SJSA1 (cell line): ENCODE data around the gene GLUD1. TPM values are rescaled to one million over a fixed set of nuclear protein-coding genes. Genes with fewer than 3 reads are reported as not detected.
"Not testable (repeated sequence)": the region's sequence is repeated elsewhere in the genome, so short reads cannot be mapped to it uniquely, and the experiment has no call there.

Experiments
- DNase-seq, 2 experiments: peaks; one replicate each; pipeline ENCODE4 v3.0.0-alpha.2; 2015 to 2020; ENCODE audit warnings: low spot score in 2 of 2, low read depth in 1 of 2
- H3K27ac ChIP-seq: fragments of 250-450 bp; sonication (Bioruptor Pico); 2 replicates; pipeline ENCODE4 v1.5.1; 2020; ENCODE audit warnings: mild to moderate bottlenecking, moderate library complexity
- H3K27me3 ChIP-seq: fragments of 250-450 bp; sonication (Bioruptor Pico); replicated peaks from 2 replicates; pipeline ENCODE4 v1.5.1; 2020; ENCODE audit warnings: mild to moderate bottlenecking, moderate library complexity
- H3K36me3 ChIP-seq: fragments of 250-450 bp; sonication (Bioruptor Pico); 2 replicates; pipeline ENCODE4 v1.5.1; 2020; ENCODE audit warnings: mild to moderate bottlenecking
- H3K4me1 ChIP-seq: fragments of 250-450 bp; sonication (Bioruptor Pico); replicated peaks from 2 replicates; pipeline ENCODE4 v1.6.1; 2021; ENCODE audit warnings: mild to moderate bottlenecking
- H3K4me3 ChIP-seq: fragments of 250-450 bp; sonication (Bioruptor Pico); 2 replicates; pipeline ENCODE4 v1.5.1; 2020; ENCODE audit warnings: mild to moderate bottlenecking
- H3K9me3 ChIP-seq: fragments of 250-450 bp; sonication (Bioruptor Pico); replicated peaks from 2 replicates; pipeline ENCODE4 v1.5.1; 2020; ENCODE audit warnings: mild to moderate bottlenecking
- total RNA-seq: library from RNA; depleted of rRNA; stranded (reverse); fragments of >200 nt; shearing (Covaris generic); gene quantifications from 2 replicates; pipeline ENCODE4 v1.2.3, GENCODE V29; 2014

Gene GLUD1
- total RNA-seq, 1 experiment from 2014 or later: 176 TPM

- no peak overlapping the region for H3K4me3 ChIP-seq
- no peaks in the 10 kb centered on the region for H3K27me3 ChIP-seq
- H3K27ac ChIP-seq: no peak overlapping the region
- H3K9me3 ChIP-seq: no peaks in the 10 kb centered on the region
- no peaks in the 10 kb centered on the region for H3K4me1 ChIP-seq
- peaks cover 75% of the 10 kb centered on the region for H3K36me3 ChIP-seq
- no peak for DNase-seq
These were observed 41.5 kb downstream of the GLUD1 start for GRCh38 chr10:87053111-87053510.

DNA sequence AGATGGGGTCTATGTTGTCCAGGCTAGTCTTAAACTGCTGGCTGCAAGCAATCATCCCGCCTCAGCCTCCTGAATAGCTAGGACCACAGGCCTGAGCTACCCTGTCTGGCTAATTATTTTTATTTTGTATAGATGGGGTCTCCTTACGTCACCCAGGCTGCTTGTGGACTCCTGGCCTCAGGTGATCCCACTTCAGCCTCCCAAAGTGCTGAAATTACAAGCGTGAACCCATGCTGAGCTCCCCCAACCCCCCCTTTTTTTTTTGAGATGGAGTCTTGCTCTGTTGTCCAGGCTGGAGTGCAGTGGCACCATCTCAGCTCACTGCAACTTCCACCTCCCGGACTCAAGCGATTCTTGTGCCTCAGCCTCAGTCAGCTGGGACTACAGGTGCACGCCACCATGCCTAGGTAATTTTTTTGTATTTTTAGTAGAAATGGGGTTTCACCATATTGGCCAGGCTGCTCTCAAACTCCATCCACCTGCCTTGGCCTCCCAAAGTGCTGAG lies 49.2 kb downstream of the GLUD1 start:
- H3K27ac ChIP-seq: no peak overlapping the region
- no peak for DNase-seq
- no peak overlapping the region for H3K4me3 ChIP-seq
- H3K27me3 ChIP-seq: no peaks in the 10 kb centered on the region
- no peaks in the 10 kb centered on the region for H3K4me1 ChIP-seq
- H3K9me3 ChIP-seq: no peaks in the 10 kb centered on the region
- H3K36me3 ChIP-seq: peaks cover 27% of the 10 kb centered on the region

GRCh38 chr10:87043579-87043978 lies 51.1 kb downstream of the GLUD1 start:
- not testable (repeated sequence) for H3K4me3 ChIP-seq, H3K9me3 ChIP-seq, DNase-seq, H3K27ac ChIP-seq, H3K4me1 ChIP-seq, H3K27me3 ChIP-seq
- H3K36me3 ChIP-seq: peaks cover 12% of the 10 kb centered on the region

GRCh38 chr10:87038786-87039185 lies 55.9 kb downstream of the GLUD1 start:
- Histone ChIP-seq H3K36me3 (no peaks in the 10 kb centered on the region), H3K9me3 (no peaks in the 10 kb centered on the region), H3K4me1 (no peaks in the 10 kb centered on the region), H3K27ac (no peak overlapping the region), H3K4me3 (no peak overlapping the region), H3K27me3 (0 out of 2 replicates have a peak, but pooled peaks cover 2% of the 10 kb centered on the region)
- no peak for DNase-seq

- 0 out of 2 replicates have a peak, but pooled peaks cover 2% of the 10 kb centered on the region for H3K27me3 ChIP-seq
- DNase-seq: no peak
These were observed 56.3 kb downstream of the GLUD1 start for GRCh38 chr10:87038286-87038717.

GRCh38 chr10:87036623-87037022 lies 58.0 kb downstream of the GLUD1 start:
- Histone ChIP-seq H3K4me1 (no peaks in the 10 kb centered on the region), H3K36me3 (no peaks in the 10 kb centered on the region), H3K27ac (no peak overlapping the region), H3K4me3 (no peak overlapping the region), H3K9me3 (no peaks in the 10 kb centered on the region), H3K27me3 (0 out of 2 replicates have a peak, but pooled peaks cover 4% of the 10 kb centered on the region)
- no peak for DNase-seq

More at GRCh38 chr10:87038286-87038717, 56.3 kb downstream of the GLUD1 start:
- H3K4me1 ChIP-seq: no peaks in the 10 kb centered on the region
- H3K36me3 ChIP-seq: no peaks in the 10 kb centered on the region
- no peak overlapping the region for H3K4me3 ChIP-seq
- no peaks in the 10 kb centered on the region for H3K9me3 ChIP-seq
- H3K27ac ChIP-seq: no peak overlapping the region

DNA sequence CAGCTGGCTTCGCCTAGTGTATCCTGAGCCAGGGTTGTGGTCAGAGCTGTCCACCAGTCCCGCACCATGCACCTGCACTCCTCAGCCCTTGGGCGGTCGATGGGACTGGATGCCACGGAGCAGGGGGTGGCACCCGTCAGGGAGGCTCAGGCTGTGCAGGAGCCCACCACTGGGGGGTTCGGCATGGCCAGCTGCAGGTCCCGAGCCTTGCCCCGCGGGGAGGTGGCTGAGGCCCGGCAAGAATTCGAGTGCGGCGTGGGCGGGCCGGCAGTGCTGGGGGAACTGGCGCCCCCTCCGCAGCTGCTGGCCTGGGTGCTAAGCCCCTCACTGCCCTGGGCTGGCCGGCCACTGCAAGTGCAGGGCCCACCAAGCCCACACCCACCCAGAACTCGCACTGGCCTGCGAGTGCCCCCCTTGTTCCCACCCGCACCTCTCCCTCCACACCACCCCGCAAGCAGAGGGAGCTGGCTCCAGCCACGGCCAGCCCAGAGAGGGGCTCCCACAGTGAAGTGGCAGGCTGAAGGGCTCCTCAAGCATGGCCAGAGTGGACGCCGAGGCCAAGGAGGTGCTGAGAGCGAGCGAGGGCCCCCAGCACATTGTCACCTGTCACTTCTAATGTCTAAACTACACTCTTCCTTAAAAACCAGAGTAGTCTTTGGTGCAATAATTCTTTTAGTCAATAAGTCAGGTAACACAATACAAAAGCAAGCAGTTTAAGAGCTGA lies 63.6 kb downstream of the GLUD1 start:
- no peak for DNase-seq
- no peaks in the 10 kb centered on the region for H3K4me1 ChIP-seq
- 0 out of 2 replicates have a peak, but pooled peaks cover 4% of the 10 kb centered on the region for H3K27me3 ChIP-seq
- H3K36me3 ChIP-seq: no peaks in the 10 kb centered on the region
- no peak overlapping the region for H3K27ac ChIP-seq
- H3K4me3 ChIP-seq: no peak overlapping the region
- H3K9me3 ChIP-seq: no peaks in the 10 kb centered on the region

- not testable (repeated sequence) for DNase-seq, H3K27me3 ChIP-seq, H3K36me3 ChIP-seq, H3K4me1 ChIP-seq, H3K4me3 ChIP-seq, H3K27ac ChIP-seq, H3K9me3 ChIP-seq
These were observed 64.2 kb downstream of the GLUD1 start for GRCh38 chr10:87030419-87030818.

GRCh38 chr10:87026747-87027508 lies 67.7 kb downstream of the GLUD1 start:
- not testable (repeated sequence) for H3K36me3 ChIP-seq, H3K9me3 ChIP-seq, H3K4me1 ChIP-seq, H3K4me3 ChIP-seq, H3K27me3 ChIP-seq, DNase-seq, H3K27ac ChIP-seq

DNA sequence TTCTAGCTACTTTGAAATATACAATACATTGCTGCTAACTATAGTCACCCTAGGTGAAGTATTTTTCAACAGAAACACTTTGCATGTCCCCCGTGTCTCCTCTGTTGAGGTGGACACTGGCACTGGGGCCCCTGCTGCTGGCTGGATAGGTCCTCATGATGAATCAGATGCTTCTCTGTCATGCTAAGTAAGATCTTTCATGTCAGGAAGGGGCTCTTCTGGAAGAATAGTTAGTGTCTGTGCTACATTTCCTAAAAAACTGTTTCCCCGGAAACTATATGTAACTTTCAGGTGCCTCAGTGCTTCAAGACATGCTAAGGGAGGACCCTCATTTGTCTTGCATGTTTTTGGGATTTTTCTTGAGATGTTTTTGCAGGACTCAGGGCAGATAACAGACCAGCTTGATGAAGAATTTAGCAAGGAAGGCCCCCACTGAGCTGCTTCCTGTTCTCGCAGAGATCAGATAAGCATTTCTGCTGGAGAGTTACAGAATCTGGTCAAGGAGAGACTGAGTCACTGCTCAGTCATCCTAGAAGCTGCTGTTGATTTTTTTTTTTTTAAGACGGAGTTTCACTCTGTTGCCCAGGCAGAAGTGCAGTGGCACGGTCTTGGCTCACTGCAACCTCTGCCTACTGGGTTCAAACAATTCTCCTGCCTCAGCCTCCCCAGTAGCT lies 69.2 kb downstream of the GLUD1 start:
- DNase-seq: peak in 1 of 2 experiments; percentile 47
- not testable (repeated sequence) for H3K27me3 ChIP-seq, H3K9me3 ChIP-seq, H3K4me1 ChIP-seq, H3K4me3 ChIP-seq, H3K36me3 ChIP-seq
- peak overlapping the region; percentile 60 for H3K27ac ChIP-seq

GRCh38 chr10:87020056-87020455 lies 74.6 kb downstream of the GLUD1 start, which contains the start of gene FAM25A:
Gene FAM25A, plus strand, starts transcription at chr10:87020294. Its CDS starts 31 bp downstream, at chr10:87020325.
- H3K27ac ChIP-seq, H3K4me1 ChIP-seq, H3K36me3 ChIP-seq, H3K27me3 ChIP-seq, H3K4me3 ChIP-seq, H3K9me3 ChIP-seq, DNase-seq: not testable (repeated sequence)

- H3K36me3 ChIP-seq, H3K27ac ChIP-seq, DNase-seq, H3K27me3 ChIP-seq, H3K9me3 ChIP-seq, H3K4me3 ChIP-seq, H3K4me1 ChIP-seq: not testable (repeated sequence)
These were observed 75.1 kb downstream of the GLUD1 start for GRCh38 chr10:87019504-87019903.

DNA sequence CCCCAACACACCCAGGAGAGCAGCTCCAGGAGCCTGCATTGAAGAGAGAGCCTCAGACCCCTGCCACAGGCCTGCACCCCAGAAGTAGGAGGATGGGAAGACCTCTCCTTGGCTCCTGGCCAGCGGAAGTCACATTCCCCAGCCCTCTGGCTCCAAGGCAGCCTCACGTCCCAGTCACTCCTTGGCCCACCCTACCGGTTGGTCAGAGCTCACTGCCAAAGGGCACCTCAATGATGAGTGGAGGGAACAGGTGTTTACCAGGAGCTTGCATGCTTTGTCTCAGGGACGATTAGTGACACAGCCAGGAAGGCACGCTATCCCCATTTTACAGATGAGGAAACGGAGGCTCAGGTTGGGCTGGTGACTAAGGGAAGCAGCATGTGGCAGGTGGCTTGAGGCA lies 75.6 kb downstream of the GLUD1 start:
- not testable (repeated sequence) for H3K27me3 ChIP-seq, H3K4me3 ChIP-seq, H3K9me3 ChIP-seq, H3K36me3 ChIP-seq, H3K4me1 ChIP-seq, H3K27ac ChIP-seq, DNase-seq

DNA sequence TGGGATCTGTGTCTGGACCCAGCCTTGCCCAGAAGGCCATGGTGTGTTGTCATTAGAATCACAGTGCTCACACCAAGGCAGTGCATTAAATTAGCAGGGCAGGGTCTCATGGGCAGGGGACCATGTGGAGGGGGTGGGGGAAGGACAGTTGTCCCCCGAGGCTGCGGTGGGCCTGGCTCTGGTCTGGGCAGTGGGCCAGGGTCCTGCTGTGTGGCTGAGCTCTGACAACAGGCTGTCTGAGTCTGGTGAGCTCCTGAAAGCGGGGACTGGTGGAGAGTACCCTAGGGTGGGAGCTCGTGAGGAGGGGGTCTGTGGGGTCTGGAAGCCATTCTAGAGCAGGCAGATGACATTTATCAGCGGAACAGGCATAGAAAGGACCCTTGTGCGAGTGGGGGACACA lies 76.5 kb downstream of the GLUD1 start:
- not testable (repeated sequence) for H3K27ac ChIP-seq, H3K36me3 ChIP-seq, H3K27me3 ChIP-seq, H3K4me1 ChIP-seq, DNase-seq, H3K4me3 ChIP-seq, H3K9me3 ChIP-seq
